Measurements from ENCODE around the gene IL17REL. TPM values are rescaled to one million over a fixed set of nuclear protein-coding genes. Genes with fewer than 3 reads are reported as not detected.

Gene IL17REL
- total RNA-seq, 2 experiments from 2014 or later, result 0.16 TPM

GRCh38 chr22:50031189-50032091 lies 18.9 kb upstream of the IL17REL start:
- Mint-ChIP-seq H3K36me3 (ENCODE audit: low read depth) (no peaks in the 10 kb centered on the region), H3K27ac (no peak overlapping the region), H3K27me3 (peaks cover 5% of the 10 kb centered on the region), H3K4me3 (no peak overlapping the region), H3K9me3 (ENCODE audit: low read depth) (no peaks in the 10 kb centered on the region), H3K4me1 (peaks cover 22% of the 10 kb centered on the region)
- ChIA-PET POLR2A (interaction anchor here (0.6 kb wide), 1 partner anchor 111 kb away, joined by 3 read pairs; no protein-coding TSS in a partner anchor), CTCF (interaction anchor here (0.8 to 3.6 kb wide), 14 partner anchors 16 to 264 kb away, joined by 3 to 35 read pairs (median 5); partner anchors contain the start of genes IL17REL and PIM3)
- intact Hi-C loops (cut with DNase I, micrococcal nuclease), result loop anchor here (2.0 to 5.0 kb wide), 3 partner anchors 39 to 264 kb away; no protein-coding TSS in a partner anchor
- no peak for ATAC-seq
- DNase-seq, result no peak

- H3K27me3 Mint-ChIP-seq, result peaks cover 7% of the 10 kb centered on the region
- ATAC-seq (peak; percentile 93), DNase-seq (peak; percentile 95)
- intact Hi-C loops (cut with DNase I, micrococcal nuclease), result loop anchor here (1.0 to 5.0 kb wide), 8 partner anchors 37 to 263 kb away; partner anchors contain the start of gene PIM3 (in 1 of the 2)
- H3K36me3 Mint-ChIP-seq (ENCODE audit: low read depth), result no peaks in the 10 kb centered on the region
- H3K27ac Mint-ChIP-seq, result no peak overlapping the region
- H3K4me3 Mint-ChIP-seq, result no peak overlapping the region
- H3K9me3 Mint-ChIP-seq (ENCODE audit: low read depth), result no peaks in the 10 kb centered on the region
- peaks cover 22% of the 10 kb centered on the region for H3K4me1 Mint-ChIP-seq
- POLR2A ChIA-PET, result interaction anchor here (0.6 to 1.2 kb wide), 5 partner anchors 11 to 263 kb away, joined by 3 to 6 read pairs (median 3); partner anchors contain the start of gene PIM3
- CTCF ChIA-PET, result interaction anchor here (0.6 to 3.6 kb wide), 32 partner anchors 12 to 263 kb away, joined by 3 to 35 read pairs (median 4); partner anchors contain the start of genes IL17REL, MLC1 and PIM3
Observed at GRCh38 chr22:50030297-50031188, 18.0 kb upstream of the IL17REL start.

GRCh38 chr22:50027639-50028537 lies 15.3 kb upstream of the IL17REL start:
- intact Hi-C loops (cut with DNase I, micrococcal nuclease), result no loop called here
- Mint-ChIP-seq H3K27me3 (peaks cover 12% of the 10 kb centered on the region), H3K4me1 (peaks cover 25% of the 10 kb centered on the region), H3K36me3 (ENCODE audit: low read depth) (no peaks in the 10 kb centered on the region), H3K9me3 (ENCODE audit: low read depth) (no peaks in the 10 kb centered on the region), H3K27ac (peak overlapping the region; percentile 55), H3K4me3 (no peak overlapping the region)
- POLR2A ChIA-PET, result interaction anchor here (0.5 to 1.0 kb wide), 2 partner anchors 9 to 50 kb away, joined by 3 to 5 read pairs; no protein-coding TSS in a partner anchor
- peak; percentile 34 for ATAC-seq
- peak; percentile 74 for DNase-seq
- CTCF ChIA-PET, result interaction anchor here (1.1 to 1.6 kb wide), 3 partner anchors 10 to 95 kb away, joined by 4 to 7 read pairs (median 7); no protein-coding TSS in a partner anchor

- Mint-ChIP-seq H3K9me3 (ENCODE audit: low read depth) (no peaks in the 10 kb centered on the region), H3K27ac (no peak overlapping the region), H3K4me1 (peaks cover 25% of the 10 kb centered on the region), H3K27me3 (peaks cover 12% of the 10 kb centered on the region), H3K36me3 (ENCODE audit: low read depth) (no peaks in the 10 kb centered on the region), H3K4me3 (no peak overlapping the region)
- ChIA-PET POLR2A (no interaction called here), CTCF (interaction anchor here (1.2 kb wide), 1 partner anchor 41 kb away, joined by 3 read pairs; no protein-coding TSS in a partner anchor)
- ATAC-seq (no peak), DNase-seq (no peak)
- intact Hi-C loops (cut with DNase I, micrococcal nuclease), result no loop called here
Observed at GRCh38 chr22:50025993-50026392, 13.4 kb upstream of the IL17REL start.

- ATAC-seq (no peak), DNase-seq (no peak)
- CTCF ChIA-PET, result no interaction called here
- H3K4me1 Mint-ChIP-seq, result peaks cover 7% of the 10 kb centered on the region
- intact Hi-C loops (cut with DNase I, micrococcal nuclease), result no loop called here
- peaks cover 9% of the 10 kb centered on the region for H3K27me3 Mint-ChIP-seq
- H3K4me3 Mint-ChIP-seq, result no peak overlapping the region
- peaks cover 3% of the 10 kb centered on the region for H3K9me3 Mint-ChIP-seq (ENCODE audit: low read depth)
- POLR2A ChIA-PET, result no interaction called here
- H3K36me3 Mint-ChIP-seq (ENCODE audit: low read depth), result peaks cover 2% of the 10 kb centered on the region
- H3K27ac Mint-ChIP-seq, result no peak overlapping the region
Observed at GRCh38 chr22:50022171-50022819, 9.7 kb upstream of the IL17REL start.

- H3K9me3 Mint-ChIP-seq (ENCODE audit: low read depth), result peaks cover 3% of the 10 kb centered on the region
- ATAC-seq (no peak), DNase-seq (no peak)
- peaks cover 7% of the 10 kb centered on the region for H3K4me1 Mint-ChIP-seq
- CTCF ChIA-PET, result no interaction called here
- no peak overlapping the region for H3K27ac Mint-ChIP-seq
- H3K36me3 Mint-ChIP-seq (ENCODE audit: low read depth), result peaks cover 2% of the 10 kb centered on the region
- H3K4me3 Mint-ChIP-seq, result no peak overlapping the region
- intact Hi-C loops (cut with DNase I, micrococcal nuclease), result no loop called here
- peaks cover 7% of the 10 kb centered on the region for H3K27me3 Mint-ChIP-seq
- POLR2A ChIA-PET, result no interaction called here
Observed at GRCh38 chr22:50020606-50021005, 8.0 kb upstream of the IL17REL start.

GRCh38 chr22:50019316-50019715 lies 6.8 kb upstream of the IL17REL start:
- peak overlapping the region; percentile 60 for H3K4me3 Mint-ChIP-seq
- peaks cover 2% of the 10 kb centered on the region for H3K36me3 Mint-ChIP-seq (ENCODE audit: low read depth)
- ATAC-seq, result peak; percentile 7
- H3K9me3 Mint-ChIP-seq (ENCODE audit: low read depth), result peaks cover 3% of the 10 kb centered on the region
- H3K27me3 Mint-ChIP-seq, result peaks cover 1% of the 10 kb centered on the region
- ChIA-PET CTCF (interaction anchor here (0.6 kb wide), 1 partner anchor 10 kb away, joined by 3 read pairs; no protein-coding TSS in a partner anchor), POLR2A (interaction anchor here (1.0 kb wide), 1 partner anchor 43 kb away, joined by 3 read pairs; no protein-coding TSS in a partner anchor)
- no peaks in the 10 kb centered on the region for H3K4me1 Mint-ChIP-seq
- H3K27ac Mint-ChIP-seq, result peak overlapping the region; percentile 96
- DNase-seq, result no peak
- intact Hi-C loops (cut with DNase I, micrococcal nuclease), result loop anchor here (1.0 to 5.0 kb wide), 7 partner anchors 43 to 323 kb away; partner anchors contain the start of gene PPP6R2 (in 1 of the 2)

GRCh38 chr22:50018608-50019285 lies 6.2 kb upstream of the IL17REL start:
- Mint-ChIP-seq H3K27me3 (no peaks in the 10 kb centered on the region), H3K27ac (peak overlapping the region; percentile 96), H3K4me3 (peak overlapping the region; percentile 60), H3K9me3 (ENCODE audit: low read depth) (peaks cover 3% of the 10 kb centered on the region), H3K4me1 (no peaks in the 10 kb centered on the region), H3K36me3 (ENCODE audit: low read depth) (peaks cover 2% of the 10 kb centered on the region)
- intact Hi-C loops (cut with DNase I, micrococcal nuclease), result loop anchor here (1.0 to 5.0 kb wide), 7 partner anchors 42 to 324 kb away; partner anchors contain the start of gene PPP6R2 (in 1 of the 2)
- CTCF ChIA-PET, result interaction anchor here (0.6 to 1.5 kb wide), 6 partner anchors 9 to 39 kb away, joined by 3 to 9 read pairs (median 4); no protein-coding TSS in a partner anchor
- POLR2A ChIA-PET, result interaction anchor here (0.6 to 1.0 kb wide), 4 partner anchors 9 to 214 kb away, joined by 3 to 4 read pairs (median 3); no protein-coding TSS in a partner anchor
- DNase-seq (peak; percentile 70), ATAC-seq (peak; percentile 74)

- ChIA-PET POLR2A (interaction anchor here (0.9 to 1.3 kb wide), 3 partner anchors 10 to 46 kb away, joined by 3 to 4 read pairs (median 3); no protein-coding TSS in a partner anchor), CTCF (interaction anchor here (0.5 to 1.5 kb wide), 6 partner anchors 10 to 38 kb away, joined by 3 to 9 read pairs (median 4); no protein-coding TSS in a partner anchor)
- intact Hi-C loops (cut with DNase I, micrococcal nuclease), result loop anchor here (2.0 to 5.0 kb wide), 7 partner anchors 19 to 325 kb away; partner anchors contain the start of genes PPP6R2 (in 1 of the 2) and ZBED4 (in 1 of the 2)
- ATAC-seq, result no peak
- Mint-ChIP-seq H3K4me3 (peak overlapping the region; percentile 60), H3K9me3 (ENCODE audit: low read depth) (peaks cover 3% of the 10 kb centered on the region), H3K27me3 (no peaks in the 10 kb centered on the region), H3K27ac (peak overlapping the region; percentile 96), H3K4me1 (no peaks in the 10 kb centered on the region), H3K36me3 (ENCODE audit: low read depth) (peaks cover 2% of the 10 kb centered on the region)
- peak; percentile 47 for DNase-seq
Observed at GRCh38 chr22:50017701-50018224, 5.2 kb upstream of the IL17REL start.
